ENCODE results near the gene SEMA4F.

Gene SEMA4F

DNA sequence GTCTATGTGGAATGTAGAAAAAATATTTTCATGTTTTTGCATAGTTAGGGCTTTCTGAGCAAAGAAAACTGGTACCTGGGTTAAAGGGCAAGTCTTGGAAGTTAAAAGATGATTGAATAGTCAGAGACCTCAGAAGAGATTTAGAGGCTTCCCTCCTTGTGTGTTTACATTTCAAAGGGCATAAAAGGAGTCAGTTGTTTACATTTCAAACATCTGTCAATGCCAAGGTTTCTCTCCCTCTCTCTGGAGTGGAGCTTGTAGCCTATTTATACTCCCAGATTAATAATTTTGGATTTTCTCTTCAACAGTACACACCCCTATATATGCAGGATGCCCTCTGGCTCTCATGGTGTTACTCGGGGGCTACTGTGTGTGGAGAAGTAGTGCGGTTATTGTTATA, 14.5 kb upstream of the SEMA4F start:
- TF ChIP-seq, protein P1, sequence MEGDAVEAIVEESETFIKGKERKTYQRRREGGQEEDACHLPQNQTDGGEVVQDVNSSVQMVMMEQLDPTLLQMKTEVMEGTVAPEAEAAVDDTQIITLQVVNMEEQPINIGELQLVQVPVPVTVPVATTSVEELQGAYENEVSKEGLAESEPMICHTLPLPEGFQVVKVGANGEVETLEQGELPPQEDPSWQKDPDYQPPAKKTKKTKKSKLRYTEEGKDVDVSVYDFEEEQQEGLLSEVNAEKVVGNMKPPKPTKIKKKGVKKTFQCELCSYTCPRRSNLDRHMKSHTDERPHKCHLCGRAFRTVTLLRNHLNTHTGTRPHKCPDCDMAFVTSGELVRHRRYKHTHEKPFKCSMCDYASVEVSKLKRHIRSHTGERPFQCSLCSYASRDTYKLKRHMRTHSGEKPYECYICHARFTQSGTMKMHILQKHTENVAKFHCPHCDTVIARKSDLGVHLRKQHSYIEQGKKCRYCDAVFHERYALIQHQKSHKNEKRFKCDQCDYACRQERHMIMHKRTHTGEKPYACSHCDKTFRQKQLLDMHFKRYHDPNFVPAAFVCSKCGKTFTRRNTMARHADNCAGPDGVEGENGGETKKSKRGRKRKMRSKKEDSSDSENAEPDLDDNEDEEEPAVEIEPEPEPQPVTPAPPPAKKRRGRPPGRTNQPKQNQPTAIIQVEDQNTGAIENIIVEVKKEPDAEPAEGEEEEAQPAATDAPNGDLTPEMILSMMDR (IDR thresholded peaks at IDR 0.05) = no peak
- DNase-seq = no peak
- H3K27me3 ChIP-seq = peaks cover 0 to 8% of the 10 kb centered on the region in 2 donors
- no peaks in the 10 kb centered on the region for H3K36me3 ChIP-seq
- intact Hi-C loops (cut with DNase I; ENCODE audit: low total_unique reads) = no loop called here
- H3K27ac ChIP-seq = no peak overlapping the region
- H3K4me3 ChIP-seq = no peak overlapping the region
- H3K9me3 ChIP-seq = no peaks in the 10 kb centered on the region
- H3K4me1 ChIP-seq = no peaks in the 10 kb centered on the region

DNA sequence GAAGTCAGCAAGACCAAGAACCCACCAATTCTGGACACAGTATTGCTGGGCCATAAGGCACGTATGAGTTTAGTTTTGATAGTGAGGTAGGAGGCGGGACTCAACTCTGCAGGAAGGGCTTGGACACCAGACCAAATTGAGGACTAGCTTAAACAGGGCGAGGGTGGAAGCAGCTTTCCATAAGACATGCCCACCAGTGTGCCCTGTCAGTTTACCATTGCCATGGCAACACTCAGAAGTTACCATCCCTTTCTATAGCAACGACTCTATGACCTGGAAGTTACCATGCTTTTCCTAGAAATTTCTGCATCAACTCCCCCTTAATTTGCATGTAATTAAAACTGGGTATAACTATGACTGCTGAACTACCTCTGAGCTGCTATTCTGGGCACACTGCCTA, 8.7 kb upstream of the SEMA4F start:
- Histone ChIP-seq H3K4me3 (no peak overlapping the region), H3K4me1 (no peaks in the 10 kb centered on the region), H3K27me3 (peaks cover 0 to 34% of the 10 kb centered on the region in 2 donors), H3K9me3 (no peaks in the 10 kb centered on the region), H3K27ac (no peak overlapping the region), H3K36me3 (no peaks in the 10 kb centered on the region)
- TF ChIP-seq, protein P1 (IDR thresholded peaks at IDR 0.05) = no peak
- no peak for DNase-seq
- intact Hi-C loops (cut with DNase I; ENCODE audit: low total_unique reads) = no loop called here

DNA sequence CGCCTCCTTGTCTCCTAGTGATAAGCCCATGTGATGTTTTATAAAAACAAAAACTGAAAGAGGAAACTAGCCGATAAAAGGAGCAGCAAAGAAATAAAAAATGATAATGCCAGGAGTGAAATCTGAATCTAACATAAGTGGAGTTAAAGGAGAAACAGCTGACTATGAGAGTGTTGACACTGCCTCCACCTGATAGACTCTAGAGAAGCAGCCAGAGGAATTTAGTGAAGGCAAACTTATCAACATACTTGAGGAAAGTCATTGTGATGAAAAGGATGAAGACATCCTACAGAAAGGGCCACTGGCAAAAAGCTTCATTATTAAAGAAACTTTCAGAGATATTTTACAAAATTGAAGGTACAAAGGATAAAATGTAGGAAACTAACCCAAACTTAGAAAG, 7.8 kb upstream of the SEMA4F start:
- intact Hi-C loops (cut with DNase I; ENCODE audit: low total_unique reads) = no loop called here

DNA sequence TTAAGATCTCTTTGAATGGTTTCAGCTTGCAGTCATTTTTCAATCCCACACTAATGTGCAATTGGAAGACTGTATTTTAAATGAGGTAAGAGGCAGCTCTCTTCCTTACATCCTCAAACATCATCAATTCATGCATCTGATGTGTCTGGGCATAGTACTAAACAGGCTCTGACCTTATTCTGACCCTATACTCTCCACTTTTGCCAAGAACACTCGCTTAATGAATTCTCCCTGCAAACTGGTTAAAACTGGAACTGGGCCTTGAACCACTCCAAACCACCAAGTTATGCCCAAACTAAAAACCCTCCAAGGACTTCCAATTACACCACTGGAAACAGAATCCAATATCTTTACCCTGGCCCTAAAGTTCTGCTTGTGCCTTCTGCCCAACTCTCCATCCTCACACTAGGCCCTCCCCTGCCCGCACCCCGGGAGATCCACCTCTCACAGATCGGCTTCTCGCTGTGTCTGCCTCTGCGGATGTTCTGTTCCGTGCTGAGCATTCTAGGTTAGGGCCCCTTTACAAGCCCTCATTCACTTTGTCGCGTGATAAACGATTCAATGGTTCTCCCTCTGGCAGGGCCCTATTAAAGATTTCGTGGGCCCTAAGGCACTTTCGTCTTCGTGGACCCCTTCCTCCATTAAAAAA, 7.1 kb upstream of the SEMA4F start:
- no peaks in the 10 kb centered on the region for H3K4me1 ChIP-seq
- intact Hi-C loops (cut with DNase I; ENCODE audit: low total_unique reads) = no loop called here
- no peaks in the 10 kb centered on the region for H3K9me3 ChIP-seq
- peaks cover 0 to 29% of the 10 kb centered on the region in 2 donors for H3K27me3 ChIP-seq
- no peak overlapping the region for H3K27ac ChIP-seq
- TF ChIP-seq, protein P1 (IDR thresholded peaks at IDR 0.05) = no peak
- DNase-seq = no peak
- H3K4me3 ChIP-seq = no peak overlapping the region
- no peaks in the 10 kb centered on the region for H3K36me3 ChIP-seq

More for the DNA sequence above, 7.8 kb upstream of the SEMA4F start:
- H3K4me1 ChIP-seq = no peaks in the 10 kb centered on the region
- no peak for DNase-seq
- H3K36me3 ChIP-seq = no peaks in the 10 kb centered on the region
- no peak overlapping the region for H3K4me3 ChIP-seq
- H3K27me3 ChIP-seq = peaks cover 0 to 34% of the 10 kb centered on the region in 2 donors
- no peak overlapping the region for H3K27ac ChIP-seq
- H3K9me3 ChIP-seq = no peaks in the 10 kb centered on the region
- TF ChIP-seq, protein P1 (IDR thresholded peaks at IDR 0.05) = no peak

DNA sequence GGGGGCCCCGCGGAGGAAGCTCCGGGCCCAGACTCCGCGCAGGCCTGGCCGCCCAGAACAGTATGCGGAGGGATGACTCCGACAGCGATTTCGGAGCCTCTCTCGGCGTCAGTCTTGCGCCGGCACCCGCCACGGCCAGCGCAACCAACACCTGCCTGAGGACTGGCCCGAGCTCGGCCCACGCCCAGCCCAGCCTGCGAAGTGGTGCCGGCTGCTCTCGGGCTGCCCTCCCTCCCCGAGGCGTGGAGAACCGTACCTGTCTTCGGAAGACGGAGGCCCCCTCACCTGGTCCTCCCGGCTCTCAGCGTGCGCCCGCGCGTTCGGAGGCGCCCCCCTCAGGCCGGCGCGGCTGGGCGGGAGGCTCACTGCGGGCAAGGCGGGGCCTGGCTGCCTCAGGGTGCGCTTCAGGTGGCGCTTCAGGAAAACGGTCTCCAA, 6.0 kb upstream of the SEMA4F start, which contains the start of gene M1AP:
TSS of gene M1AP (minus strand) at position 322 of the 435 bp plus-strand sequence. CDS start 8,055 bp downstream, outside the sequence.
- Histone ChIP-seq H3K4me3 (peak within 1 kb of the TSS in 1 of 2 donors; percentile 30), H3K27ac (no peak within 1 kb of the TSS), H3K36me3 (no peaks in the 10 kb centered on the region), H3K27me3 (peaks cover 0 to 29% of the 10 kb centered on the region in 2 donors), H3K9me3 (no peaks in the 10 kb centered on the region), H3K4me1 (no peaks in the 10 kb centered on the region)
- intact Hi-C loops (cut with DNase I; ENCODE audit: low total_unique reads) = no loop called here
- DNase-seq = no peak
- TF ChIP-seq, protein P1 (IDR thresholded peaks at IDR 0.05) = no peak

Data from tibial artery (tissue), 4 donors.